Esophagus squamous epithelium (tissue), 4 donors: Measurements from ENCODE around the gene BCAT1.

Source experiments
- POLR2A ChIP-seq, 4 donors: fragments of 450-650 bp; IDR thresholded peaks; one replicate each; pipeline ENCODE4 v1.6.1; 2017; ENCODE audit warnings: antibody characterized with exemption in 4 of 4, mild to moderate bottlenecking in 4 of 4, moderate library complexity in 3 of 4
- TF ChIP-seq, protein P1 (sequence below), 6 experiments: fragments of 450-650 bp in 4 of 6; fragments of 200-600 bp in 2 of 6; sonication (generic) in 2 of 6; IDR thresholded peaks; one replicate each; pipeline ENCODE4 v1.5.1; 2016 to 2019; ENCODE audit warnings: antibody characterized with exemption in 6 of 6, mild to moderate bottlenecking in 4 of 6, moderate library complexity in 4 of 6

DNA sequence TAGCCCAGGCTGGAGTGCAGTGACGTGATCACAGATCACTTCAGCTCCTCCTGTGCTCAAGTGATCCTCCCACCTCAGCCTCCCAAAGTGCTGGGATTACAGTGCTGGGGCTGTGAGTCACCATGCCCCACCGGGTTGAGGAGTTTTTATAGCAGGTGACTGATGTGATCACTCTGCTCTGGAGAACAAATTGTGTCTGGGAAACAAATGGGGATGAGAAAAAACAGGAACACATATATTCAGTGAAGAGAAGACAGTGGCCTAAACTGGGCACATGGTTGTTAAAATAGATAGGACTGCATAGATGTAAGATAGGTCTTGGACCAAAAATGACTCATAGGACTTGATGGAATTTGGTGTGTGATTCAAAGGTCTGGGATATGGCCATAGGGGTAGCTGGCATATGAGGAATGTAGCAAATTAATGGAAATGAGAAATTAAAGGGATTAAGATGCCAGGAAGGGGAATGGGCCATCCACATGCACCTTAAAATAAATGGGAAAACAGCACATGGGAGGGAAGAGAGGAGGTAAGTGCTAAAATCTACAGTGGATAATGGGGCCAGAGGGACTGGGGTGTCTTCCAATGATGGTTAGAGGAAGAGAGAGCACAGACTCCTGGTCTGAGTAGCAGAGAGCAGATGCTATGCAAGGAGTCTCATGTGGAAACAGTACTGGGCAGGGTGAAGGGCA, 11.2 kb downstream of the BCAT1 start:
- TF ChIP-seq, protein P1, sequence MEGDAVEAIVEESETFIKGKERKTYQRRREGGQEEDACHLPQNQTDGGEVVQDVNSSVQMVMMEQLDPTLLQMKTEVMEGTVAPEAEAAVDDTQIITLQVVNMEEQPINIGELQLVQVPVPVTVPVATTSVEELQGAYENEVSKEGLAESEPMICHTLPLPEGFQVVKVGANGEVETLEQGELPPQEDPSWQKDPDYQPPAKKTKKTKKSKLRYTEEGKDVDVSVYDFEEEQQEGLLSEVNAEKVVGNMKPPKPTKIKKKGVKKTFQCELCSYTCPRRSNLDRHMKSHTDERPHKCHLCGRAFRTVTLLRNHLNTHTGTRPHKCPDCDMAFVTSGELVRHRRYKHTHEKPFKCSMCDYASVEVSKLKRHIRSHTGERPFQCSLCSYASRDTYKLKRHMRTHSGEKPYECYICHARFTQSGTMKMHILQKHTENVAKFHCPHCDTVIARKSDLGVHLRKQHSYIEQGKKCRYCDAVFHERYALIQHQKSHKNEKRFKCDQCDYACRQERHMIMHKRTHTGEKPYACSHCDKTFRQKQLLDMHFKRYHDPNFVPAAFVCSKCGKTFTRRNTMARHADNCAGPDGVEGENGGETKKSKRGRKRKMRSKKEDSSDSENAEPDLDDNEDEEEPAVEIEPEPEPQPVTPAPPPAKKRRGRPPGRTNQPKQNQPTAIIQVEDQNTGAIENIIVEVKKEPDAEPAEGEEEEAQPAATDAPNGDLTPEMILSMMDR (IDR thresholded peaks at IDR 0.05) = no peak
- TF ChIP-seq POLR2A (IDR thresholded peaks at IDR 0.05) = no peak
